MCF 10A (cell line): ENCODE results near the gene AKR1D1. TPM values are rescaled to one million over a fixed set of nuclear protein-coding genes. Genes with fewer than 3 reads are reported as not detected.
"Not testable (repeated sequence)": the region's sequence is repeated elsewhere in the genome, so short reads cannot be mapped to it uniquely, and the experiment has no call there.

Source experiments
- BruUV-seq: library from RNA; stranded (reverse); fragments of 400-500 nt; replicated peaks from 2 replicates; lab custom pipeline; 2021; lab: Mats Ljungman, UMichigan
- CTCF ChIA-PET: fragments of 300-600 bp; sonication (Branson Sonifier 250); formaldehyde crosslinking; extraction: SDS; loops from one replicate; lab custom pipeline; 2021; ENCODE audit warnings: antibody characterized with exemption, inconsistent platforms; lab: Yijun Ruan, JAX
- POLR2A ChIA-PET: fragments of 300-600, 350-650 bp; sonication (Branson Sonifier 250); formaldehyde crosslinking; extraction: SDS; loops from one replicate; lab custom pipeline; 2020; ENCODE audit warnings: antibody characterized with exemption, inconsistent platforms; lab: Yijun Ruan, JAX
- DNase-seq: peaks from one replicate; pipeline ENCODE4 v3.0.0-alpha.2; 2018; ENCODE audit not compliant: unreplicated experiment
- H3K27ac Mint-ChIP-seq: one replicate; pipeline ENCODE4 v1.8.0; 2022; ENCODE audit warnings: mild to moderate bottlenecking, low read depth, mixed read lengths; ENCODE audit not compliant: unreplicated experiment
- H3K27me3 Mint-ChIP-seq: one replicate; pipeline ENCODE4 v1.8.0; 2022; ENCODE audit warnings: mixed read lengths; ENCODE audit not compliant: insufficient read depth, unreplicated experiment
- H3K36me3 Mint-ChIP-seq: one replicate; pipeline ENCODE4 v1.8.0; 2022; ENCODE audit warnings: mild to moderate bottlenecking, moderate library complexity, mixed read lengths; ENCODE audit not compliant: insufficient read depth, unreplicated experiment
- H3K4me1 Mint-ChIP-seq: one replicate; pipeline ENCODE4 v1.8.0; 2022; ENCODE audit warnings: mixed read lengths; ENCODE audit not compliant: insufficient read depth, unreplicated experiment
- H3K4me3 Mint-ChIP-seq: one replicate; pipeline ENCODE4 v1.8.0; 2022; ENCODE audit warnings: mild to moderate bottlenecking, moderate library complexity, mixed read lengths; ENCODE audit not compliant: unreplicated experiment
- H3K9me3 Mint-ChIP-seq: one replicate; pipeline ENCODE4 v1.8.0; 2022; ENCODE audit warnings: mixed read lengths; ENCODE audit not compliant: unreplicated experiment
- CTCF ChIP-seq: fragments of 200-600 bp; IDR thresholded peaks from one replicate; pipeline ENCODE4 v1.8.0; 2022; ENCODE audit warnings: antibody characterized with exemption, mild to moderate bottlenecking; ENCODE audit not compliant: unreplicated experiment
- intact Hi-C: fragments of 100-400 bp; cut with micrococcal nuclease; formaldehyde crosslinking; loops from 2 replicates; pipeline ENCODE4 v1.14.1; 2022
- total RNA-seq: library from RNA; stranded (reverse); gene quantifications from 2 replicates; pipeline ENCODE4 v1.2.3, GENCODE V29; 2022

The AKR1D1 gene
- total RNA-seq, 1 experiment from 2014 or later, result not detected

DNA sequence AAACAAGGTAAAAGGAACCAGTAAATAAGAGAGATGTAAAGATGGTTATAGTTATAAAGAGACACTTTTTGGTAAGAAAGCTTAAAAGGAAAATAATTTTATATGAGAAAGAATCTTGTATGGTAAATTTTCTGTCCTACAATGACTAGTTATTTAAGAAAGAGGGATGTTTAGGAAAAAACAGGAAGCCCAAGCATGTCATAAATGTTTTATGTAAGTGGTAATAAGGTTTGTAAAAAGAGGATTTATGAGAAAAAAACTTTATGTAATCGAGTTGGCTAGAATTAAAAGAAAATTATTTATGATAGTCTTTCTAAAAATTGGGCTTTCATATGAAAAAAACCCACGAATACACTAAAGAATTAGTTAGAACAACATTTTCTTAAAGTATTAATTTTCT lies 40.1 kb upstream of the AKR1D1 start:
- BruUV-seq, result no TSS peak
- H3K36me3 Mint-ChIP-seq, result no peaks in the 10 kb centered on the region
- H3K4me3 Mint-ChIP-seq, result no peak overlapping the region
- no peaks in the 10 kb centered on the region for H3K4me1 Mint-ChIP-seq
- H3K27ac Mint-ChIP-seq, result no peak overlapping the region
- TF ChIP-seq CTCF, result no peak
- peak; percentile 9 for DNase-seq
- CTCF ChIA-PET, result no interaction called here
- intact Hi-C loops, result no loop called here
- POLR2A ChIA-PET, result no interaction called here
- no peaks in the 10 kb centered on the region for H3K27me3 Mint-ChIP-seq
- H3K9me3 Mint-ChIP-seq, result no peaks in the 10 kb centered on the region

DNA sequence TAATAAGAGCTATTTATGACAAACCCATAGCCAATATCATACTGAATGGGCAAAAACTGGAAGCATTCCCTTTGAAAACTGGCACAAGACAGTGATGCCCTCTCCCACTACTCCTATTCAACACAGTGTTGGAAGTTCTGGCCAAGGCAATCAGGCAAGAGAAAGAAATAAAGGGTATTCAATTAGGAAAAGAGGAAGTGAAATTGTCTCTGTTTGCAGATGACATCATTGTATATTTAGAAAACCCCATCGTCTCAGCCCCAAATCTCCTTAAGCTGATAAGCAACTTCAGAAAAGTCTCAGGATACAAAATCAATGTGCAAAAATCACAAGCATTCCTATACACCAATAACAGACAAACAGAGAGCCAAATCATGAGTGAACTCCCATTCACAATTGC lies 36.2 kb upstream of the AKR1D1 start:
- H3K27me3 Mint-ChIP-seq, H3K36me3 Mint-ChIP-seq, DNase-seq, H3K4me1 Mint-ChIP-seq, CTCF ChIA-PET, intact Hi-C loops, H3K4me3 Mint-ChIP-seq, H3K27ac Mint-ChIP-seq, BruUV-seq, H3K9me3 Mint-ChIP-seq: not testable (repeated sequence)
- POLR2A ChIA-PET, result interaction anchor here (0.6 kb wide), 1 partner anchor 119 kb away, joined by 3 read pairs; no protein-coding TSS in a partner anchor

DNA sequence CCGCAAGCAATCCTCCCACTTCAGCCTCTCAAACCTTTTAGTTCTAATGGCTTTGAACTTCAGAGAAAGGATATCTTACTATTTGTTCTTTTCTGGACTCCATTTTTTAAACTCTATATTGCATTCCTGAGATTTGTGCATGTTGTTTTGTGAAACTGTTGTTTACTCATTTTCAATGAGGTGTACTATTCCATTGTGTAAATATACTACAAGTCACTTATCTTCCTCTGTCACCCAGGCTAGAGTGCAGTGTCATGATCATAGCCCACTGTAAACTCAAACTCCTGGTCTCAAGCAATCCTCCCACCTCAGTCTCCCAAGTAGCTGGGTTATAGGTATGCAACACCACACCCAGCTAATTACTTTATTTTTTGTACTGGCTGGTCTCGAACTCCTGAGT lies 31.4 kb upstream of the AKR1D1 start:
- DNase-seq, result no peak
- no peaks in the 10 kb centered on the region for H3K27me3 Mint-ChIP-seq

DNA sequence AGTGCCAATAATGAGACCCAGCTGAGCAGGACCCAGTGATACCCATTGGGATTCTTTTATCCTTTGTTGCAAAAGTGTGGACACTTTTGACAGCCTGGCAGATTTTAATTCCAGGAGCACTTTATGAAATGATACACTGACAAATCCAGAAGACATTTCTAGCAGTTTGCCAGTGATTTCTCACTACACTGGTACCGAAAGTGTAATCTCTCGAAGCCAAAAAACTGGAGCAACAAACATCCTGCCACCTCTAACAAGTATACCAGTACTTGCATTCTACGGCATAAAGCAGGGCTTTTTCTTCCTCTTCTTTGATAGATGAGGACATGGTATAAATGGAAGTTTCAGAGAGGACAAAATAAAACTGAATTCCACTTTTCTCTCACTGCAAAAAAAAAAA lies 28.4 kb upstream of the AKR1D1 start:
- Mint-ChIP-seq H3K36me3 (no peaks in the 10 kb centered on the region), H3K4me1 (no peaks in the 10 kb centered on the region), H3K27me3 (no peaks in the 10 kb centered on the region), H3K4me3 (no peak overlapping the region), H3K9me3 (peaks cover 5% of the 10 kb centered on the region), H3K27ac (no peak overlapping the region)
- intact Hi-C loops, result no loop called here
- no TSS peak for BruUV-seq
- ChIA-PET CTCF (no interaction called here), POLR2A (no interaction called here)
- no peak for DNase-seq
- TF ChIP-seq CTCF, result no peak

More for the DNA sequence above, 31.4 kb upstream of the AKR1D1 start:
- ChIA-PET POLR2A (no interaction called here), CTCF (interaction anchor here (0.5 kb wide), 1 partner anchor 439 kb away, joined by 3 read pairs; no protein-coding TSS in a partner anchor)
- no peak overlapping the region for H3K4me3 Mint-ChIP-seq
- H3K27ac Mint-ChIP-seq, result no peak overlapping the region
- H3K36me3 Mint-ChIP-seq, result no peaks in the 10 kb centered on the region
- H3K4me1 Mint-ChIP-seq, result no peaks in the 10 kb centered on the region
- BruUV-seq, result no TSS peak
- intact Hi-C loops, result no loop called here
- H3K9me3 Mint-ChIP-seq, result no peaks in the 10 kb centered on the region
- no peak for TF ChIP-seq CTCF
